Tibial nerve (tissue), 4 donors: ENCODE measurements around the gene TNFRSF13B.
"Not testable (repeated sequence)": the region's sequence is repeated elsewhere in the genome, so short reads cannot be mapped to it uniquely, and the experiment has no call there.

ENCODE experiments used
- EP300 ChIP-seq, 2 donors: sonication (generic); formaldehyde crosslinking; IDR thresholded peaks; one replicate each; pipeline ENCODE4 v1.6.1; 2017; ENCODE audit warnings: antibody characterized with exemption in 2 of 2, mild to moderate bottlenecking in 1 of 2
- POLR2A ChIP-seq, 2 donors: fragments of 450-650 bp; IDR thresholded peaks; one replicate each; pipeline ENCODE4 v1.6.1; 2017; ENCODE audit warnings: antibody characterized with exemption in 2 of 2, mild to moderate bottlenecking in 2 of 2, moderate library complexity in 2 of 2
- TF ChIP-seq, protein P1 (sequence below), 5 experiments: fragments of 200-600 bp in 3 of 5; fragments of 450-650 bp in 2 of 5; sonication (generic) in 3 of 5; IDR thresholded peaks; one replicate each; pipeline ENCODE4 v1.5.1; 2016 to 2019; ENCODE audit warnings: antibody characterized with exemption in 5 of 5, mild to moderate bottlenecking in 3 of 5, moderate library complexity in 2 of 5

DNA sequence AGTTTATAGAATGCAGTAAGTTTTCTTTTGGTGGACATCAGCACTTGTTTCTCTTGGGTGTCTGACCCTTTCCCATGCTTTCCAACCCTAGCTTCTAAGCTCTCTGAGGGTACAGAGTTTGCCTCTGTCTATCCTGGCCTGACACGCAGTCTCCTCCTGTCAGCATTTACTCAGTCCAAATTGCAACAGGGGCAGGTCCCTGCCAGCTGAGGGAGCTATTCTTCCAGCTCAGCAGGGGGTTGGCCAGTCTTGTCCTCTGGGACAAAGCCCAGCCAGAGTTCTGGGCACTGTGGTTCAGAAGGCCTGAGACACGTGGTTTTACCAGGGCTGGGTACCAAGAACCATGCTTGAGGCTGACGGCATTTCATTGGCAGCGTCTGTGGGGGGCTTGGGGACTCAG is 38.1 kb upstream of the TNFRSF13B start:
- not testable (repeated sequence) for TF ChIP-seq EP300, POLR2A (IDR thresholded peaks at IDR 0.05)
- TF ChIP-seq, protein P1, sequence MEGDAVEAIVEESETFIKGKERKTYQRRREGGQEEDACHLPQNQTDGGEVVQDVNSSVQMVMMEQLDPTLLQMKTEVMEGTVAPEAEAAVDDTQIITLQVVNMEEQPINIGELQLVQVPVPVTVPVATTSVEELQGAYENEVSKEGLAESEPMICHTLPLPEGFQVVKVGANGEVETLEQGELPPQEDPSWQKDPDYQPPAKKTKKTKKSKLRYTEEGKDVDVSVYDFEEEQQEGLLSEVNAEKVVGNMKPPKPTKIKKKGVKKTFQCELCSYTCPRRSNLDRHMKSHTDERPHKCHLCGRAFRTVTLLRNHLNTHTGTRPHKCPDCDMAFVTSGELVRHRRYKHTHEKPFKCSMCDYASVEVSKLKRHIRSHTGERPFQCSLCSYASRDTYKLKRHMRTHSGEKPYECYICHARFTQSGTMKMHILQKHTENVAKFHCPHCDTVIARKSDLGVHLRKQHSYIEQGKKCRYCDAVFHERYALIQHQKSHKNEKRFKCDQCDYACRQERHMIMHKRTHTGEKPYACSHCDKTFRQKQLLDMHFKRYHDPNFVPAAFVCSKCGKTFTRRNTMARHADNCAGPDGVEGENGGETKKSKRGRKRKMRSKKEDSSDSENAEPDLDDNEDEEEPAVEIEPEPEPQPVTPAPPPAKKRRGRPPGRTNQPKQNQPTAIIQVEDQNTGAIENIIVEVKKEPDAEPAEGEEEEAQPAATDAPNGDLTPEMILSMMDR (IDR thresholded peaks at IDR 0.05) = peak in 1 of 5 experiments; percentile 13
